GM19043 (cell line): ENCODE measurements around the gene DIRAS1.

Experiments used
- ATAC-seq: cut with Tn5 transposase; IDR thresholded peaks from one replicate; pipeline ENCODE4 v1.9.1; 2021; ENCODE audit warnings: low read depth; ENCODE audit not compliant: unreplicated experiment

DIRAS1 gene

GRCh38 chr19:2720777-2721569 lies at the start of gene DIRAS1:
DIRAS1 (minus strand) TSS chr19:2721372; CDS start chr19:2717806, 3,566 bp downstream.
- ATAC-seq: no peak

- no peak for ATAC-seq
Observed at GRCh38 chr19:2770055-2771013, 49.2 kb upstream of the DIRAS1 start.

- no peak for ATAC-seq
Observed at GRCh38 chr19:2769218-2769617, 48.0 kb upstream of the DIRAS1 start.

GRCh38 chr19:2768365-2769132 lies 47.4 kb upstream of the DIRAS1 start:
- ATAC-seq: no peak

GRCh38 chr19:2767688-2768087 lies 46.5 kb upstream of the DIRAS1 start:
- ATAC-seq: no peak

- no peak for ATAC-seq
Observed at GRCh38 chr19:2766594-2767372, 45.6 kb upstream of the DIRAS1 start.

GRCh38 chr19:2765376-2765775 lies 44.2 kb upstream of the DIRAS1 start:
- ATAC-seq: no peak

- ATAC-seq: no peak
Observed at GRCh38 chr19:2764945-2765344, 43.8 kb upstream of the DIRAS1 start.

GRCh38 chr19:2763687-2764086 lies 42.5 kb upstream of the DIRAS1 start:
- no peak for ATAC-seq

- ATAC-seq: no peak
Observed at GRCh38 chr19:2762783-2763496, 41.8 kb upstream of the DIRAS1 start.

- no peak for ATAC-seq
Observed at GRCh38 chr19:2761876-2762782, 41.0 kb upstream of the DIRAS1 start.

GRCh38 chr19:2761309-2761677 lies 40.1 kb upstream of the DIRAS1 start:
- ATAC-seq: no peak

- ATAC-seq: no peak
Observed at GRCh38 chr19:2759965-2760364, 38.8 kb upstream of the DIRAS1 start.

GRCh38 chr19:2759362-2759761 lies 38.2 kb upstream of the DIRAS1 start:
- ATAC-seq: no peak

- ATAC-seq: no peak
Observed at GRCh38 chr19:2758601-2759313, 37.6 kb upstream of the DIRAS1 start.

GRCh38 chr19:2756921-2757881 lies 36.0 kb upstream of the DIRAS1 start:
- no peak for ATAC-seq

- ATAC-seq: no peak
Observed at GRCh38 chr19:2756477-2756876, 35.3 kb upstream of the DIRAS1 start.
